COLO829 (cell line): ENCODE results near the gene GSN.

Source experiments
- DNase-seq: peaks from one replicate; pipeline ENCODE4 v3.0.0; 2012; ENCODE audit warnings: low spot score

The GSN gene

DNA sequence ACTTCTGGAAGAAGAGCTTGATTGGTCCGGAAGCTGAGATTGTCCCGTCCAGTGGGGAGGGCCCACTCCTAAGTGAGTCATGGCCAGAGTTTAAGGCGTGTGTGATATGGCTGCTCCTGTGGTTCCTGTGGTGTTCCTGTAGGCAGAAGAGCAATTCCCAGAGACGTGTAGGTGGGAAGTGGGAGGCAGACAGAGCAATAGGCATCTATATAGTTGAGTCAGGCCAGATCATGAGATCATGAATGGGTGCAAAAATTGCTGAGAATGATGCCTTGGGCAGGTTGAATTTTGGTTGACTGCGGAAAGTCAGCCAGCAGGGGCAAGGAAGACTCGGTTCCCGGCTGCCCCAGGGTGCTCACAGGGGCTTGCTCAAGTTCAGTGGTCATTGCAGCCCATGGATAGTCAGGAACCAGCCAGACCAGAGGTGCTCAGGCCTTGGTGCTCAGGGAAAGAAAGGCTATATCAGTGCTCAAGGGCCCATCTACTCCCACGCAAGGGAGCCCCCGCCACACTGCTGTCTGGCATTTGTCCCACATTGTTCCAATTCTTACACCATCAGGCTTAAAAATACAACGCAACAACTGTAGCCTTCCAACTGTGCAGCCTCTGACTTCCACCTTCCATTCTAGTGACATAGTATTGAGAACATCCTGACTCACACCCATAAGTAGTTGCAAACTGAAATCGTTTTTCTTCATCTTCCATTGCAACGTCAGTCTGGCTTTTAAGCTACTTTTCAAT lies 21.0 kb upstream of the GSN start:
- DNase-seq = peak; percentile 50

DNA sequence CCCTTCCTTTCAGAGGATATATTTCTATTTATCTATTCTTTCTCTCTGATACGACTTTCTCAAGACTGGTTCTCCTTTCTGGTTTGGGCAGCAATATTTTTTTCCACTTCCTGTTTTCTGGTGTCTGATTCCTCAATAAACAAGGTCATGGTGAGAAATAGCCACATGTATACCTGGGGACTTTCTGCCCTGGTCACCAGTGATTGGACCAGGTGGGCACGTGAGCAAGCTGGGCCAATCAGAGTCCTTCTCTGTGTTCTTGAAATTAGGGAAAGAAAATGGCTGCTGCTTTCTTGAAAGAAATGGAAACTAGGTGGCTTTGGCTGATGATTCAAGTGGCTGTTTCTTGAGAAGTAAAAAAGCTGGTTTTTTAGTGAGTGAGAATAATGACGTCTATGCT lies 18.4 kb upstream of the GSN start:
- DNase-seq = no peak

DNA sequence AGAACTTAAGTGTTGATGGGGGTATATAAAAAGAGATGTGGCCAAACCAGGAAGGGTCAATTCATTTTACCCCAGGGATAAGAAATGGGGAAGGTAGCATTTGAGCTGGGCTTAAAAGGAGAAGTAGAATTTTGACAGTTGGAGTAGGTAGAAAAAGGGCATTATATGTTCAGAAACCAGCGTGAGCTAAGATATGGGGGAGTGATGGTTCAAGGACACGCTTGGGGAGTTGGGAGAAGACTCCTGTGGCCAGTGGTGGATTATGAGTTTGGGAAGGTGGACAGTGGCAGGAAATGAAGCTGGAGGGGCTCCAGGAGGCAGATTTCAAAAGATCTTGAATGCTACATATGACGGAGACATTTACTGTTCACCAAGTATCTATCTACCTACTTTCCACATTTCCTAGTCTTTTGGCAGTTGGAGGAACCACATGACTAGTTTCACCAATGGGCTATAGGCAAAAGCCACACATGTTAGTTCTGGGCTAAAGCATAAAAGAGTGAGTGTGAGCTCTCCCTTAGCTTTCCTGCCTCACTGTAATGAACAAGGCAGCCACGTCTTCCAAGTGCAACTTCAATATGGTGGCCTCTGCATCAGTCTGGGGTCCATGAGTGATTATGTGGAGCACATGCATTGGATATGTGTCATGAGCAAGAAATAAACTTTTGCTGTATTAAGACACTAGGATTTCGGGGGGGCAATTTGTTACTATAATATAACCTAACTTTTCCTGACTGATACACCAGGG lies 15.7 kb upstream of the GSN start:
- DNase-seq = no peak

DNA sequence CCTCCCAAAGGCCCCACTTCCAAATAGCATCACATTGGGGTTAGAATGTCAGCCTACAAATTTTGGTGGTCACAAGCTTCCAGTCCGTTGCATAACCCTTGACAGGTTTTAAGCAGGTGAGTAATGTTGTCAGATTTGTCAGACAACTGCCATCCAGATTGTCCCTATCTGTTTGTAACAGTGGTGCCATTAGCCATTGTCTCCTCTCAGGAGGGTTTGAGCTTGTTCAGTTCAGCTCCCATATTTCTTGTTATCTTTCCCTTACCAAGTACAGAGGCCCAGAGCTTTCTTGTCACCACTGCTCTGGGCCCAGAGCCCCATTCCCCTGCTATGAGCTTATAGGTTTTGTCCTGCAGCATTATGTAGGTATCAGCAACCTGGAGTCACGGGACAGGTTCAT lies 14.8 kb upstream of the GSN start:
- no peak for DNase-seq

DNA sequence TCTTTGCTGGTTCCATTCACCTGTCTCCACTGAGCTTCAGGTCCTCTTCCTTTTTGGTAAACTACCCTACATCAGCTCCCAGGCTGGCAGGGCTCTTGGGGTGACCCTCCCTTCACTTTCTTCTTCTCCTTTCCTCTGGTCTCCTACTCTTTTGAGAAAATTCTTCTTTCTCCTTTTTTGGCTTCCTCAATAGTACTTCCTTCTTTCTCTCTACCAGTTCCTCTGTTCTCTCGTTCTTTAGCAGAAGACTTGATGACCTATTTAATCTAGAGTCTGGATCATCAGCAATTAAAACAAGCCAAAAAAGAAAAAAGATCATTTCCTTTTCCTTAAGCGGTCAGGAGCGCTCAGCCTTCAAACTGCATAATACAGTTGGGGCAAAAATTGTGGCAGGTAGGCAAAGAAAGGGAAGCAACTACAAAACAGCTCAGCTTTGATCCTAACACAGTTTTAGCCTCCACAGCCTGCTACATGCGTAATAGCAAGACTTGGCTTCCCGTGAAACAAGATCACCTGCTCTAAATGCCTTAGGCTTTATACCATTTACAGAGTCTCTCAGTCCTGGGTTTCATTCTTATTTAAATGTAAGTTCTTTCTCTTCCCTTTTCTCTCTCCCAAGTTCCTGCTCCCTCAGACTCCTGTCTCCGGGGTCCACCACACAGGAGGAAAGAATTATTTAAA lies 14.0 kb upstream of the GSN start:
- DNase-seq = no peak

DNA sequence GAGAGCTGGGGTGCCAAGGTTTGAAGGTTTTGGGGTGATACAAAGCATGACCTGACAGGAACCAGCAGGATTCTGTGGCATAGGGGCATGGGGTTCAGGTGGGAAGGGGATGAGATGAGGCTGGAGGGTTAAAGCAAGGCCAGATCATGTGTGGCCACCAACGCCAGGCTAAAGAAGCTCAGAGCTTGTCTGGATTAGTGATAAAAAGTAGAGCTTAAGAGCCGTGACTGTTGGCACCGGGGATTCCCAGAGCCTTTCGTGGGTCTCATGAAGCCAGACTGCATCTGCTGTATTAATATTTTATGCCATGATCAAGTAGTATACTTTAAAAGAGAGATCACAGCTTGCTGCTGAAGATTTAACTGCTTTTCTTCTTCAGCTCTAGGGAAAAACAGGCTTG lies 8.5 kb upstream of the GSN start:
- DNase-seq = no peak

DNA sequence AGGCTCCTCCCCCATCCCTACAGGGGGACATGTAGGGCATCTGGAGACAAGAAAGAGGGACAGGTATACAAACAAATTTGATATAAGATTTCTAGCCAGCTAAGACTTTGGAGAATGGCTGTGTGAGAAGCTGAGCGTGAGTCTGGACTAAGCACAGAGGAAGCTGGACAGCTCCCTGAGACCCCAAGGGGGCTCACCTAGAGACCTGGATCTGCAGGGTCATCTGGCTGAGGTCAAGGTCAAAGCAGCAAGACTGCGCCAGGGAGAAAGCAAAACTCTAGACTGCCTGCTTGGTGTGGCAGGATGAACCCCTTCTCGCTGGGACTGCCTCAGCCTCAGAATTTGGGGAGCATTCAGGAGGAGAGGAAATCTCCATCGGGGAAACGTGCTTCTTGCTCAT lies 8.0 kb upstream of the GSN start:
- no peak for DNase-seq

DNA sequence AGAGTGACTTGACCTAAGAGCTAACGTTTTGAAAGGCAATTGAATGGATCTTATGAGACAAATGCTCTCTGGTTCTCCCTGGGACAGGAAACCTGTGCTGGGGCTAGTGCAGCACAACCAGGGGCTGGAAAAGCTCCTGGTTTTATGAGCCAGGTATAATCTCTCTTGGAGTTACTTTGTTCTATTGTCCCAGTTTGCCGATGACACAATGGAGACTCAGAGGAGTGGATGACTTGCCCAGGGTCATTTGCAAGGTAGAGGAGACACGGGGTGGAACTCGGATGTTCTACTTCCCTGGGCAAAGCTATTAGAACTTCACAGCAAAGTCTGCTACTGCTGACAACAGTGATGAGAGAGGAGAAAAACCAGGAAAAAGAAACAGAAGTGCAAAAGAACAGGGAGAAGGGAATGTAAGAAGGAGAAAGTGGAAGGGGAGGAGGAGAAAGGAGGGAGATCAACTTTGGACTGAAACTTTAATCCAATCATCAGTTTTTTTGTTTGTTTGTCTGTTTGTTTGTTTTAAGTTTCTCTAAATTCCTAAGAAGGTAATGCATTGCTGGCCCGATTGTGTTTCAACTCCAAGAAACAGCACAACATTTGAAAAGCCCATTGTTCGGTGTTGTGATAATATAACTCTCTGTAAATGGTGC lies 7.4 kb upstream of the GSN start:
- no peak for DNase-seq

DNA sequence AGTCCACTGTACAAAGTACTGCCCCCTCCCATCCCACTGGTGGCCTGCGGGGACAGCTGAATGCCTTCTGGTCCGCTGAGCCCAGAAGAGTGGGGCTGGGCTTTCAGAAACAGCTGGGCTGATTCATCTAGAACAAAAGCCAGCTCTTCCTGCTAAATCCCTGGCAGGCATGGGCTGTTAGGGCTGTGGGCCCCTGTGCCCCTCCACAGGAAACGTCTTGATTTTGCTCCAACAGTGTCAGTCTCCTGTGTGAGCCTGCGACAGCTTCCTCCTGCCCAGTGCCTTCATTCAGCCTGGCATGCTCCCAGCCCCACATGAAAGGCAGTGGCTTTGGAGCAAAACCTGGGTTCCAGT lies 6.9 kb upstream of the GSN start:
- no peak for DNase-seq

DNA sequence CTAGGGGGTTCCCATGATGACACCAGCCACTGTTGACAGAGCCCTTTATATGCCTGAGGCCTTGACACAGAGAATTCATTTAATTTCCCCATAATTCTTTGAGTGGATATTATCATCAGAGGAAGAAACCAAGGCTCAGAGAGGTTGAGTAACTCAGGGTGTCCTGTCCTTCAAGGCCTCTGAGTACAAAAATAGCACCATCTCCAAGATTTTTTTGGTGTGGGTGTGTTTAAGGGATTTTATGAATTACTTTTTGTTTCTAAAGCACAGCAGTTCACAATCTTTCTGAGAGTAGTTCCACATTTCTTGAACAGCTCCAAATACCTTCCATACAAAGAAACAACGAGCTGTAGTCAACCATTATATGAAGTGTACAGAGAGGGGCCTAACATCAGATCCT lies 6.2 kb upstream of the GSN start:
- DNase-seq = no peak

DNA sequence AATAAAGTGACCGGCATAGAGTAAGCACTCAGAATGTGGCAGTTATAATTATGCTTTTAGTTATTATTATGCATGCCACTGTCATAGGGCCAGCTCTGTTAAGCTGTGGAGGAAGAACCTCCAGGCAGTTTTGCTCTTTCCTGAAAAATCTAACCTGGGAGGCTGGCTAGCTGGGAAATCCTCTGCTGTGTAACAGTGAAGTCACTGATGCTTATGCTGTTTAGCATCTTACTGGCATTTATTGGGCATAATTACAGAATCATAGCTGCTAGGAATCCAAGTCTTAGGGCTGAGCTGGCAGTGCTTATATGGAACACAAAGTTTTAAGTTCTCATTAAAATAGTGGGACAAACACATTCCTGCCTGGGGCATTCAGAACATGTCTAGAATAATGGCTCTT lies 5.5 kb upstream of the GSN start:
- no peak for DNase-seq

DNA sequence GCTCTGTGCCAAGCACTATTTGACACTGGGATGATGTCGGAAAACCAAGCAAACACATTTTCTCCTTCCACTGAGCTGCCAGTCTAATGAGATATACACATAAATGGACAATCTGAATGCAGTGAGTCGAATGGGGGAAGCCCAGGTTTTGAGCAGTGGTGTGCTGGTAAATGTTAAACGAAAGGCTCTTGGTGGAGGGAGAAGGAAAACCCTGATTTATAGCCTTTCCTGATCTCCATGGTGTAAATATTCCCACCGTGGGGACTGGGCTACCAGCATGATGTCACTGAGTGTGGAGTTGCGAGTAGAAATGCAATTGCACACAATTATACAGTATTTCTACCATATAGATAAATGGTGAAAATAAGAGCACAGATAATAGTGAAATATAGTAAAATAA lies 5.0 kb upstream of the GSN start:
- no peak for DNase-seq

DNA sequence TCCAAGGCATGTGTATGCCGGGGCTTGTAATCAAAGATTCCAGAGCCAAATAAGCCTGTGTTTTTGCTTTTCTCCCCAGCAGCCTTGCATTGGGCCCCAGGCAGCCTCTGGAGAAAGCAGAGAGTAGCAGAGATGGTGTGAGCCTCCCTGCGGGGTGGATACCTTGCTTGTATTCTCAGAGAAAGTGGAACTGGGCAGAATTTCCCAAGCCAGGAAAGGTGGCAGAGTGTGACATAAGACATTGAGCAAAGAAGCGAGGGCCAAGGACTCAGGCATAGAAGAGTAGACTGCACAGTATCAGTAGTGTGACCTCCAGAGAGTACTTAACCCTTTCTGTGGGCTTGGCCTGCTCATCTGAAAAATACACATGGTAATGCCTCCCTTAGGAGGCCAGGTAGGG lies 1.6 kb upstream of the GSN start:
- no peak for DNase-seq

DNA sequence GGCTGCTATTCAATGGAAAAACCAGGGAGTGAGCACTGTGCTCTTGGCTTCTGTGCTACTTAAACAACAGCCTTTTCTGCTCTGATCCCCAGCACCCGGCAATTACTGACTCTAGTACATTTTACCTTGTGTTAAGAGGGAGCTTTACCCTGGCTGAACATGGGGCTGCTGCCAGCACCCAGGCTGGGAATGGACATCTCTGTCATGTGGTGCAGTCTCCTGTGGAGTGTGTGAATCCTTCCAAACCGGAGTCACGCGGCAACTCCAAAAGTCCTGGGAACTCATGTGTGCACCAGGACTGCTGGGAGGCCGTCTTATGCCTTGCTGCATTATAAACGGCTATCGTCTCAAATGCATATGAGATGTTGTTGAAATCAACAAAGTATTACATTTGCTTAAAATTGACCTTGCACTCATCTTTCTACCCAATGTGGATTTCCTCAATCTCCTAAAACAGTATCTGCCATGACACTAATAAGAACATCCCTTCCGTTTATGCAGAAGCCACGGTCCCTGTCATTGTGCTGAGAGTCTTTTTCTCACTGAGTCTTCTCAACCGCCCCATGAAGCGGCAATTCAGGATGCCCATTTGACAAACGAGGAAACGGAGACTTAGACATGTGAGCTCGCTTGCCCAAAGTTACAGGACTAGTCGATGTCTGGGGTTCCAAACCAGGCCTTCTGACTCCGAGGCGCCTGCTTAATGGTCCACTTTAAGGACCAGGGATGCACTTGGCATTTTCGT lies 884 bp upstream of the GSN start:
- DNase-seq = no peak

DNA sequence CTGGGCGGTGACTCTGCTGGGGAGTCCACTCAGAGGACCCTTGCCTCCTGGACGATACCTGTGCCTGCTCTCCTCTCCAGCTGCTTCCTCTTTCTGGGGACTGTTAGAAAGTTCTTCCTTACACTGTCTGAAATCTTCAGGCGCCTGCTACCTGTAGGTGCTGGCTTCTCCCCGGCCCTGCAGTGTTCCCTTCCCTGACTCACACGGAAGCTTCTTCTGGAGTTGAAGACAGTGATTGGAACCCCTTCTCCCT lies 562 bp downstream of the GSN start:
- no peak for DNase-seq

DNA sequence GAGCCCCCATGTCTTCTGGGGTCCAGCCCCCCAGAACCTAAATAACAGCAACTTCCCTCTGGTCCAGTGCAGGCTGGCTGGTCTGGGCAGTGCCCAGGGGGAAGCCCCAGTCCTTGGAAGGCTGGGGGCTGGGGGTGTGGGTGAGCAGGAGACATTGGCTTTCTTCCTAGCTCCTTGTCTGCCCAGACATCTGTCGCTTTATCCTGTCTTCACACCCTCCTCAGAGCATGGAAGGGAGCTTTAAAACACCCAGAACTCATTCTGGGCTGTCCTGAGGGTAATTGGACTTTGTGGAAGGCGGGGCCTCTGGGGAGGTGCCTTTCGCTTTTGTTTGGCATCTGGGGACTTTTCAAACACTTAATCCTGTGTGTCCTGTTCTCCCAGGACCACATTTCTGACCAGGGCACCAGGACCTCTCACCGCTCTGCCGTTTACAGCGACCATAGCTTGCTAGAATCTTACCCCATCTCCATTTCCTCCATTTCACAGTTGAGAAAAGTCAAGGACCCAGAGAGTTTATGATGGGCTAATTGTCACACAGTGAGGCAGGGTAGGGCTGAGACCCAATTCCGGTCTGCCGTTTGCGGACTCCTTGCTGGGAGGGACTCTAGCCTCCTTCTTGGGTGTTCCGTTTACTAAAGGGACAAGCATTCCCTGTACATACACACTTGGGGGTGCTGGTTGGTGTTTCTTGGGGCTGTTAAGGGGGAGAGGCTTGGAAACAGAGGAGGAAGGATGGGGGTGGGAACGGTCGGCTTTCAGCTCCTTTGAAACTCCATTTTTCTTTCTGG lies 1.1 kb downstream of the GSN start:
- no peak for DNase-seq

DNA sequence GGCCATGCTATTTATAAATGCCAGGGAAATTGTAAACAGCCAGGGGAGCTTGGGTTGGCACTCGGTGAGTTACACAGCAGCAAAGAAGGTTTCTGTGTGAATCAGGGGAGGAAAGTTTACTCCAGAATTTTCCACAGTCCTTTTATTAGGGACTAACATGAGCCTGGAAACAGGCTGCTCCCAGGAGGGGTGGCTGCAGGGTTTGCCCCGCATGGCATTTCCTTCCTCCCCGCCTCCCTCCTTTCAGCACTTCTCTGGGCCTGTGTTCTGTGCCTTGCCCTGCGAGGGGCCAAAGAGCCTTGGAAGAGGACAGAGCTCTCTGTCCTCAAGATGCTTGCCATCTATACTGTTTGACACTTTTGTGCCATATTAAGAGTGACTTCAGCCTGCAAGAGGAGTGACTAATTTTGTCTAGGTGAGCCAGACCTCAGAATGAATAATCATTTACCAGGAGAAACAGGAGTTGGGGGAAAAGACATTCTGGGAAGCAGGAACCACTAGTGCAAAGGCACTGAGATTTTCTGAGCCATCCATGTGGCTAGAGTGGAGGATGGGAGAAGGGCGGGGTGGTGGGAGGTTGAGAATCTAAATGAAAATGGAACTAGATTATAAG lies 1.8 kb downstream of the GSN start:
- no peak for DNase-seq

DNA sequence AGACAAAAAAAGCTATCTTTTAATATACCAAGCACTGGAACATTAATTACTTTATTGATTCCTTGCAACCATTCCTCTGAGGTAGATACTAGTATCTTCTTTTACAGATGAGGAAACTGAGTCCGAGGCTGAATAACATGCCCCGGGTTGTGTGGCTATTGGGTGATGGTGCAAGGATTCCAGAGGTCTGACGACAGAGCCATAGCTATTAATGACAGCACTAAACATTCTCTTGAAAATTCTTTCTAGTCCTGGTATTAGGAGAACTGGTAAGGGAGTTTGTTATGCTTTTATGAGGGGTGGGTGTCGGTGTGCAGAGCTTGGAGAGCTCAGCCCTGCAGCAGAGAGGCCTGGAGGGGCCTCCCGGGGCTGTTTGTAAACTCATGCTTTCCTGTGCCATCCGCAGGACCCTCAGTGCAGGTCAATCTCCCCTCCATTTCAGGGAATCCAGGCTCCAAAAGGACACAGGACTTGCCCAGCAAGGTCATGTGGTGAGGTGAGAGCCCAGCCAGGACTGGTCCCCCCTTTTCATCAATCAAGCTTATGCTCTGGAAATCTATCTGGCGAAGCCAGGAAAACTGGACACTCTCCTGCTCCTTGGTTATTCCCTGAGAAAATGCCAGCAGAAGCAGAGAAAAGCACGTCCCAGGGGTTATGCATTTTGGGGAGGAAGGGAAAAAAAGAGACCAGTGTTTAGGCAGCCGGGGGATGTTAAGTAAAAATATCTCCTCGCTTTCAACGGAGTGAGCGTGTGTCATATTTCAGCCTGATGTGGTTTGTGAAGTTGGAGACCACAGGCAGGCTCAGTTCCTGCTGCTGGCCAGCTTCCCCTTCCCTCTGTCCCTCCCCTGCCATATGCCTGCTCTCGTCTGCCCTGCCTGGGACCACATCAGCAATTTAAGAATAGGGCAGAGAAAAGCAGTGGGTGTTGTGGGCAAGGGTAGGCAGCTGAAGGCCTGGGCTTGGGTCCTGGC lies 3.7 kb downstream of the GSN start:
- no peak for DNase-seq

DNA sequence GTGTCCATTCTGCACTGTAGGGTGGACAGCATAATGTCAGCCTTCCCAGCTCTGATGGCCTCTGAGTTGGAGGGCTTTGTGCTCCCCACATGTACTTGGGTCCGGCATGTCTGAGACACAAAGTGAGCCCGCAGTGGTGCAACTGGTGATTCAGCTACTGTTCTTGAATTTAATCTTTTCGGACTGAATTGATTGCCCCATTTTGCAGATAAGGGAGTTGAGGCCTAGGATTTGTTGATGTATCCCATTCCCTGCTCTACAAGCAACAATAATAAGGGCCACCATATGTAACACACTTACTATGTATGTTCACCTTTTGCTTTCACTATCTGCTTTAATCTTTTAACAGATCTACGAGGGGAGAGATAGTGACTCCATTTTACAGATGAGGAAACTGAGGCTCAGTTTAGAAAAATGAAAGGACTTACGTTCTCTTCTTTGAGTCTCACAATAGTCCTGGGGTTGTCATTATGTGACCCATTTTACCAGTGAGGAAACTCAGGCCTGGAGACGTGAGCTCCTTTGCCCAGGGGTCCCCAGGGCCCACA lies 4.5 kb downstream of the GSN start:
- DNase-seq = no peak
